ENCODE measurements around the gene PPP1R1B.

Gene PPP1R1B

GRCh38 chr17:39639043-39639442, 12.3 kb downstream of the PPP1R1B start:
- Histone ChIP-seq H3K9me3 (ENCODE audit: insufficient read depth, low read length) (no peaks in the 10 kb centered on the region), H3K9ac (ENCODE audit: low read length) (no peak overlapping the region), H3K79me2 (ENCODE audit: insufficient read depth, low read length) (peaks cover 59% of the 10 kb centered on the region), H4K20me1 (ENCODE audit: low read depth, low read length) (no peaks in the 10 kb centered on the region; the same call in 1 of the 2 replicates), H2AFZ (ENCODE audit: low read depth, low read length, severe bottlenecking) (no peak overlapping the region), H3K36me3 (ENCODE audit: low read length) (no peaks in the 10 kb centered on the region), H3K27ac (ENCODE audit: low read depth, low read length) (no peak overlapping the region), H3K27me3 (ENCODE audit: low read length) (no peaks in the 10 kb centered on the region), H3K9me2 (replicated peaks; ENCODE audit: insufficient read depth, low read length) (no peaks in the 10 kb centered on the region), H3K4me3 (ENCODE audit: insufficient read depth, low read length, poor library complexity, severe bottlenecking) (no peak overlapping the region), H3F3A (ENCODE audit: insufficient read depth) (no peaks in the 10 kb centered on the region), H3K4me2 (ENCODE audit: low read depth, low read length, poor library complexity, severe bottlenecking) (no peak overlapping the region)
- TF ChIP-seq CTCF (IDR thresholded peaks at IDR 0.05; ENCODE audit: insufficient read depth, low read length, poor library complexity, severe bottlenecking) = no peak
- TF ChIP-seq EZH2phosphoT487 (conservative IDR thresholded peaks at IDR 0.05; ENCODE audit: low read length) = no peak

- H4K20me1 ChIP-seq (ENCODE audit: low read depth, low read length) = no peaks in the 10 kb centered on the region; the same call in 1 of the 2 replicates
- TF ChIP-seq EZH2phosphoT487 (conservative IDR thresholded peaks at IDR 0.05; ENCODE audit: low read length) = no peak
- no peak for TF ChIP-seq CTCF (IDR thresholded peaks at IDR 0.05; ENCODE audit: insufficient read depth, low read length, poor library complexity, severe bottlenecking)
- no peak overlapping the region for H3K9ac ChIP-seq (ENCODE audit: low read length)
- H3F3A ChIP-seq (ENCODE audit: insufficient read depth) = no peaks in the 10 kb centered on the region
- H3K4me3 ChIP-seq (ENCODE audit: insufficient read depth, low read length, poor library complexity, severe bottlenecking) = no peak overlapping the region
- H3K79me2 ChIP-seq (ENCODE audit: insufficient read depth, low read length) = peaks cover 65% of the 10 kb centered on the region
- no peaks in the 10 kb centered on the region for H3K9me2 ChIP-seq (replicated peaks; ENCODE audit: insufficient read depth, low read length)
- no peaks in the 10 kb centered on the region for H3K9me3 ChIP-seq (ENCODE audit: insufficient read depth, low read length)
- no peak overlapping the region for H2AFZ ChIP-seq (ENCODE audit: low read depth, low read length, severe bottlenecking)
- H3K27me3 ChIP-seq (ENCODE audit: low read length) = no peaks in the 10 kb centered on the region
- no peak overlapping the region for H3K27ac ChIP-seq (ENCODE audit: low read depth, low read length)
- no peaks in the 10 kb centered on the region for H3K36me3 ChIP-seq (ENCODE audit: low read length)
- no peak overlapping the region for H3K4me2 ChIP-seq (ENCODE audit: low read depth, low read length, poor library complexity, severe bottlenecking)
These were observed 13.1 kb downstream of the PPP1R1B start for GRCh38 chr17:39639566-39640458.

GRCh38 chr17:39640591-39641031, 13.9 kb downstream of the PPP1R1B start:
- Histone ChIP-seq H3K9me2 (replicated peaks; ENCODE audit: insufficient read depth, low read length) (no peaks in the 10 kb centered on the region), H3F3A (ENCODE audit: insufficient read depth) (no peaks in the 10 kb centered on the region), H2AFZ (ENCODE audit: low read depth, low read length, severe bottlenecking) (no peak overlapping the region), H3K27me3 (ENCODE audit: low read length) (no peaks in the 10 kb centered on the region), H4K20me1 (ENCODE audit: low read depth, low read length) (no peaks in the 10 kb centered on the region; the same call in 1 of the 2 replicates), H3K9ac (ENCODE audit: low read length) (no peak overlapping the region), H3K79me2 (ENCODE audit: insufficient read depth, low read length) (peaks cover 70% of the 10 kb centered on the region), H3K36me3 (ENCODE audit: low read length) (no peaks in the 10 kb centered on the region), H3K4me2 (ENCODE audit: low read depth, low read length, poor library complexity, severe bottlenecking) (no peak overlapping the region), H3K4me3 (ENCODE audit: insufficient read depth, low read length, poor library complexity, severe bottlenecking) (no peak overlapping the region), H3K27ac (ENCODE audit: low read depth, low read length) (no peak overlapping the region), H3K9me3 (ENCODE audit: insufficient read depth, low read length) (no peaks in the 10 kb centered on the region)
- TF ChIP-seq EZH2phosphoT487 (conservative IDR thresholded peaks at IDR 0.05; ENCODE audit: low read length) (no peak), CTCF (IDR thresholded peaks at IDR 0.05; ENCODE audit: insufficient read depth, low read length, poor library complexity, severe bottlenecking) (no peak)
